BLaER1 (cell line): ENCODE data around the gene FZD10.
A peak's percentile ranks its signal among the peaks of the same experiment; 100 is the strongest.

Experiments
- H3K27ac ChIP-seq: shearing (Covaris generic); formaldehyde crosslinking; 2 replicates; pipeline ENCODE4 v1.8.1; 2022
- H3K27me3 ChIP-seq: shearing (Covaris generic); formaldehyde crosslinking; 2 replicates; pipeline ENCODE4 v1.8.1; 2022
- H3K36me3 ChIP-seq: shearing (Covaris generic); formaldehyde crosslinking; 2 replicates; pipeline ENCODE4 v1.8.1; 2022
- H3K4me1 ChIP-seq: shearing (Covaris generic); formaldehyde crosslinking; 2 replicates; pipeline ENCODE4 v1.8.1; 2022
- H3K4me2 ChIP-seq: shearing (Covaris generic); formaldehyde crosslinking; 2 replicates; pipeline ENCODE4 v1.8.1; 2022
- H3K4me3 ChIP-seq: shearing (Covaris generic); formaldehyde crosslinking; 2 replicates; pipeline ENCODE4 v1.8.1; 2022
- H3K9ac ChIP-seq: shearing (Covaris generic); formaldehyde crosslinking; 2 replicates; pipeline ENCODE4 v1.8.1; 2022
- H3K9me3 ChIP-seq: shearing (Covaris generic); formaldehyde crosslinking; 2 replicates; pipeline ENCODE4 v1.8.1; 2022
- H4K20me1 ChIP-seq: shearing (Covaris generic); formaldehyde crosslinking; 2 replicates; pipeline ENCODE4 v1.8.1; 2022
- Cebpa-rat ChIP-seq: shearing (Covaris generic); IDR thresholded peaks from 2 replicates; pipeline ENCODE4 v1.8.1; 2022

FZD10 gene

DNA sequence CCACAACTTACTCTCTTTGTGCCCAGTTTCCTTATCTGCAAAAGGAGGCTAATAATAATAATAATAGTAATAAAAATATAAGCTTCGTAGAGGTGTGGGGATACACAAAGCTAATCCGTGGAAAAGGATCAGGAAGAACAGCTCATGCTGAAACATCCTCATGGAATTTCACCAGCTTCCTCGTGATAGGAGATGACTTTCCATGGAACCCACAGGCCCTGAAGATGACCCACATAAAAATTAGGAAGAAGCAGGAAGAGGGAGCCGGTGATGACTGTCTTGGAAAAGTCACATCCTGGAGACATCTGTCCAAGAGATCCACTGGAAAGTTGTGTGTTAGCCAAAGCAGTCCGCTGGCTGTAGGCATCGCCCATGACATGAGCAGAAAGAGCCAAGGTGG is 31.9 kb upstream of the FZD10 start:
- H3K27ac ChIP-seq: no peak overlapping the region
- H3K9me3 ChIP-seq: 0 out of 2 replicates have a peak, but pooled peaks cover 7% of the 10 kb centered on the region
- H3K27me3 ChIP-seq: peaks cover 15% of the 10 kb centered on the region; the same call in 1 of the 2 replicates
- H4K20me1 ChIP-seq: peaks cover 19% of the 10 kb centered on the region
- H3K4me1 ChIP-seq: peaks cover 38% of the 10 kb centered on the region
- H3K9ac ChIP-seq: no peak overlapping the region
- no peaks in the 10 kb centered on the region for H3K36me3 ChIP-seq
- no peak overlapping the region for H3K4me2 ChIP-seq
- H3K4me3 ChIP-seq: no peak overlapping the region
- TF ChIP-seq Cebpa-rat: no peak

DNA sequence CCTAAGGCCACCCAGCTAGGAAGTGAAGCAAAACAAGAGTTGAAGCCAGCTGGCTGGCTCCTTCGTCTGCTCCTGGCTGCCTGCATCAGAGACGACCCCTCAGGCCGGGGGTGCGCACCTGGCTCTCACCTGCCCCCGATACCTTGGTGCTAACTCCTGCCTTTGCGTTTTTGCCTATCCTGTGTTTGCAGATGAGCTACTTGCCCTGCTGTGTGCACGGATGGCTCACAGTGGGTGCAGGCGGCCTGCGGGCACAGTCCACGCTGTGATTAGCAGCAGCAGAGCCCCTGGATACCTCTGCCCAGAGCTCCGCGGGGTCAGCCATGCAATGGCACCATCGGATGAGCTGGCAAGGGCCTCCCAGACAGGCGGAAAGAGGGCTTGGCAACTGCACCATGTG is 31.2 kb upstream of the FZD10 start:
- H4K20me1 ChIP-seq: peaks cover 19% of the 10 kb centered on the region
- peaks cover 38% of the 10 kb centered on the region for H3K4me1 ChIP-seq
- TF ChIP-seq Cebpa-rat: no peak
- peaks cover 15% of the 10 kb centered on the region for H3K27me3 ChIP-seq
- no peak overlapping the region for H3K4me2 ChIP-seq
- H3K4me3 ChIP-seq: no peak overlapping the region
- no peak overlapping the region for H3K9ac ChIP-seq
- H3K36me3 ChIP-seq: no peaks in the 10 kb centered on the region
- H3K9me3 ChIP-seq: 0 out of 2 replicates have a peak, but pooled peaks cover 7% of the 10 kb centered on the region
- H3K27ac ChIP-seq: no peak overlapping the region

DNA sequence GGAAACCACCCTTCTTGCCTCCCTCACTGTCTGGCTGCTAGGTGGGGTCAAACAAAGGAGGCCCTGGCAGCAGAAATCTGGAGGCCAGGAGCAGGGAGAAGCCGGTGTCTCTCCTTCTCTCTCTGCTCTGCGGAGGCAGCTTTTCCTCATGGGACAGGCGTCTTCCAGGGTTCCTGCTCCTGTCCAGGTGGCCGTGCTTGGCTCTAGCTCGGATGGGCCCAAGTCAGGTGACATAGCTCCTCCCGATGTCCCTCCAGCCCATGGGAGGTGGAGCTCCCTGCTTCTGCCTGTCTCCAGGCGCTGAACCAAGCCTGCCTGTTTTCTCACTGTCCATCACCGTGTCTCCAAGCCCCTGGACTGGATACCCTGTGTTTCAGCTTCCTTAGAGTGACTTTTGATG is 30.5 kb upstream of the FZD10 start:
- Histone ChIP-seq H3K9ac (no peak overlapping the region), H3K9me3 (0 out of 2 replicates have a peak, but pooled peaks cover 7% of the 10 kb centered on the region), H4K20me1 (peaks cover 19% of the 10 kb centered on the region), H3K4me3 (no peak overlapping the region), H3K27ac (no peak overlapping the region), H3K4me2 (no peak overlapping the region), H3K27me3 (peaks cover 18% of the 10 kb centered on the region), H3K36me3 (no peaks in the 10 kb centered on the region), H3K4me1 (peaks cover 34% of the 10 kb centered on the region)
- no peak for TF ChIP-seq Cebpa-rat

DNA sequence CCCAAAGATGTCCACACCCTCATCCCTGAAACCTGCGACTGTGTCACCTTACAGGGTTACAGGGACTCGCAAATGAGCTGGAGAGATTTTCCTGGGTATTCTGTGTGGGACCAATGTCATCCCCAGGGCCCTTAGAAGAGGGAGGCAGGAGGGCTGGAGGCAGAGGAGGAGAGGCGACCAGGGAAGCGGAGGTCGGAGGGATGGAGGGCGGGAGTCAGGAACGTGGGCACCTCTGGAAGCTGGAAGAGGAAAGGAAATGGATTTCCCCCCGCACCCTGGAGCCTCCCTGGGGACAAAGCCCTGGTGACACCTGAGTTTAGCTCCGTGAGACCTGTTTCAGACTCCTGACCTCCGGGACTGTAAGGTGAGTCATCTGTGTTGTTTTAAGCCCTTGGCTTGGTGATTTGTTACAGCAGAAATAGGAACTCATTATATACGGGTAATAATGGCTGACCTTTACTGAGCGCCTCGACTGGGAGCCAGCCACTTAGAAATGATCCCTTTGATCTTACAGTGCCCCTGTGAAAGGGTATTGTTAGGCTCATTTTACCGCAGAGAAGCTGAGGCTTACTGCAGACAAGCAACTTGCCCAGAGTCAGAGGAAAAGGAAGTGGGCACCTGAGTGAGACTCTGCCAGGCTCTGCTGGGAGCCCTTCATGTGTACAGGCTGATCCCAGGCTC is 29.3 kb upstream of the FZD10 start:
- Histone ChIP-seq H3K27me3 (peaks cover 30% of the 10 kb centered on the region), H3K36me3 (no peaks in the 10 kb centered on the region), H4K20me1 (peaks cover 28% of the 10 kb centered on the region), H3K4me1 (peaks cover 26% of the 10 kb centered on the region), H3K4me3 (no peak overlapping the region), H3K9me3 (0 out of 2 replicates have a peak, but pooled peaks cover 7% of the 10 kb centered on the region), H3K4me2 (peak overlapping the region; percentile 65), H3K27ac (no peak overlapping the region), H3K9ac (no peak overlapping the region)
- no peak for TF ChIP-seq Cebpa-rat

DNA sequence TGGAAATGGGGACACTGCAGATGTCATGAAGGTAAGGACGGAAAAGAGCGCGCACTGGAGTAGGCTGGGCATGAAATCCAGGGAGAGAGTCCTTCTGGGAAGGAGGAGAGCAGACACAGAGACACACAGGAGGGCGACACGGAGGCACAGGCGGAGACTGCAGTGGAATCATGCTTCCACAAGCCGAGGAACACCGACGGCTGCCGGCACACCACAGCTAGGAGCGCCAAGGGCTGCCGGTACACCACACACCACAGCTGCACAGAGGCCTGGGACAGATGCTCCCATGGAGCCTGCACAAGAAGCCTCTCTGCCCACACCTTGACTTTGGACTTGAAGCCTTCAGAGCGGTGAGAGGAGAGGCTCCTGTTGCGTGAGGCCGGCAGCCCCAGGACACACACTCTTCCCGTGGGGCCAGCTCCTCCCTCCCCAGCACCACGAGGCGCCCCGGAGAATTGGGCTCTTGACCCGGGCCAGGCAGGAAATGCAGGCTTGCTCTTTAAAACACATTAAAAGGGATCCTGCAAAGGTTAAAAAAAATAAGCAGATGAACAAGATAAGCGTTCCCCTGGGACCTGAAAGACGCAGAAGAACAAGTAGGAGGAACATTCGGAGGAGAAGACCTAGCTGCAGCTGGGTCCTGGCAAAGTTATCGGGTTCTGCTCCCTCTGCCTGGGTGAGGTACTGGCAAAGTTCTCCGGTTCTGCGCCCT is 28.3 kb upstream of the FZD10 start:
- no peaks in the 10 kb centered on the region for H3K36me3 ChIP-seq
- H3K27ac ChIP-seq: no peak overlapping the region
- no peak overlapping the region for H3K9ac ChIP-seq
- no peak overlapping the region for H3K4me3 ChIP-seq
- 0 out of 2 replicates have a peak, but pooled peaks cover 6% of the 10 kb centered on the region for H3K9me3 ChIP-seq
- H3K27me3 ChIP-seq: peaks cover 30% of the 10 kb centered on the region
- H3K4me2 ChIP-seq: peak overlapping the region; percentile 65
- peaks cover 28% of the 10 kb centered on the region for H4K20me1 ChIP-seq
- peaks cover 22% of the 10 kb centered on the region for H3K4me1 ChIP-seq
- TF ChIP-seq Cebpa-rat: no peak

DNA sequence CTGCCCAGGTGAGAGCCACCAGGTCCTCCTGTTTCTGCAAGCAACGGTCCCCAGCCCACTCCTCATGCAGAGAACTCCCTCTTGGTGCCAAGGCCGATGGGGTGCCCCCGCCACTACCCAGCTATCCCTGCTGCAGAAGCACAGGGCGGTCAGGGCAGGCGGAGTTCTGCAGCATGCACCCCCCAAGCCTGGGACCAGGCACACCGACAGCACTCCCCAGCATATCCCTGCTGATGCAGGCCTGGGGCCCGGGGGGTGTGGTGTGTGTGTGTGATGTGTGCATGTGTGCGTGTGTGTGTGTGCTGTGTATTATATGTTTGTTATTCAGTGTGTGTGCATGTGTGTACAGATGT is 27.7 kb upstream of the FZD10 start:
- peaks cover 30% of the 10 kb centered on the region for H3K27me3 ChIP-seq
- peaks cover 21% of the 10 kb centered on the region for H3K4me1 ChIP-seq
- TF ChIP-seq Cebpa-rat: no peak
- no peaks in the 10 kb centered on the region for H3K36me3 ChIP-seq
- no peak overlapping the region for H3K27ac ChIP-seq
- no peak overlapping the region for H3K4me3 ChIP-seq
- no peak overlapping the region for H3K9ac ChIP-seq
- H4K20me1 ChIP-seq: peaks cover 28% of the 10 kb centered on the region
- 0 out of 2 replicates have a peak, but pooled peaks cover under 1% of the 10 kb centered on the region for H3K9me3 ChIP-seq
- H3K4me2 ChIP-seq: peak overlapping the region; percentile 65

DNA sequence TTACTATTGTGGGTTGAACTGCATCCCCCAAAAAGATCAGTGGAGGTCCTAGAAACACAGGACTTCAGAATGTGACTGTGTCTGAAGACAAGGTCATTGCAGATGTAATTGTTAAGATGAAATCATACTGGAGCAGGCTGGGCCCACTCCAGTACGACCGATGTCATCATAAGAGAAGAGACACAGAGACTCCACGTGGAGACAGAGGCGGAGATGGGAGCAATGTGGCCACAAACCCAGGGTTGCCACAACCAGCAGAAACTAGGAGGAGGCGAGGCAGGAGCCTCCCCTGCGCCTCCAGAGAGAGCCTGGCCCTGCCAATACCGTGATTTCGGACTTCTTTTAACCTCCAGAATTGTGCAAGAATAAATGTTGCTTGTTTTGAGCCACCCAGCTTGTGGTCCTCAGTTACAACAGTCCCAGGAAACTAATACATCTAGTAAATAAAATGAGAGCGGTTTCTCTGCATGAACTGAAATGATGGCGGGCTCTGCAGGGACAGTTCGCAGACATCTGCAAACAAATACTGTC is 25.7 kb upstream of the FZD10 start:
- H3K4me1 ChIP-seq: peaks cover 32% of the 10 kb centered on the region
- no peak overlapping the region for H3K4me2 ChIP-seq
- peaks cover 37% of the 10 kb centered on the region for H4K20me1 ChIP-seq
- no peak overlapping the region for H3K9ac ChIP-seq
- no peaks in the 10 kb centered on the region for H3K36me3 ChIP-seq
- no peaks in the 10 kb centered on the region for H3K9me3 ChIP-seq
- no peak overlapping the region for H3K4me3 ChIP-seq
- H3K27ac ChIP-seq: no peak overlapping the region
- no peak for TF ChIP-seq Cebpa-rat
- peaks cover 30% of the 10 kb centered on the region for H3K27me3 ChIP-seq

DNA sequence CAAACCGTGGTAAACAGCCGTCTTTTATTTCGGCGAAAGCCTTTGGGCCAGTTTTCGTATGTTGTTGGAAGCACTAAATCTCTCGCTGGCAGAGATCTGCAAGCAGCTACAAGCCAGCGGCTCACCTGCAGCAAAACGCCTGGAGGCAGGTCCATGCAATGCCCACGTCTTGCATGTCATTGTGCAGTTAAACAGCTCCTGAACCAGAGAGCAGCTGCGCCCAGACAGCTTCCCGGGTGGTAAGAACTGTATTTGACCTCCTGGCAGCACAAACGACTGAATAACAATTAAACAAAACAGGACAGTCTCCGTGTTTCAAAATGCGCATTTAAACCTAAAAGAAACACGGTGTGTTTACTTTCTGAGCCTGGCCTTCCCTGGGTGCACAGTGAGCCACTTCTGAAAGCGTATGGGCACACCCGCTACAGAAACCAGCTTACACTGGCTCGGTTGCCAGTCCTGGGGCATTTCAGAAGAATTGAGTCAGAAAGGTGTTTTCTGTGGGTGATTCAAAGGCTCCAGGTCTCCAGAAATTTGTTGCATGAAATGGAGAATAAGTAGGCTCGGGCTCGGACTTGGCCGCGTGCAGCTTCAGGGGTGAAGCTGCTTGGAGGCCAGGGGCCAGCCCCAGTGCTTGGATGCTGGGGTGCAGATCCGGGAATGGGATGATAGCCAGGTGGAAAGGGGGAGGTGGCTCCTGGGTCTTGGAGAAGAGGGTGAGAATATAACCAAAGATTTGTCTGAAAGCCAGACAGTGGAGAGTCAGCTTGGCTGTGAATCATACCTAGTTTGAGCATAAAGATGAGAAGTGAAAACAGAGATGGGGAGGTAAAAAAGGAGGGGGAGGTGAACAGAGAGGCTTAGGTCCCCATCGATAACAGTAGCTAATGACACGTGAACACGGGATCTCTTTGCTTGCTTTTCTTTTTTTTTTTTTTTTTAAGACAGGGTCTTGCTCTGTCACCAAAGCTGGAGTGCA is 24.9 kb upstream of the FZD10 start:
- no peak for TF ChIP-seq Cebpa-rat
- Histone ChIP-seq H3K27me3 (peaks cover 27% of the 10 kb centered on the region), H3K27ac (no peak overlapping the region), H3K4me3 (no peak overlapping the region), H3K4me1 (peaks cover 32% of the 10 kb centered on the region), H3K9ac (no peak overlapping the region), H3K9me3 (no peaks in the 10 kb centered on the region), H3K36me3 (no peaks in the 10 kb centered on the region), H4K20me1 (peaks cover 41% of the 10 kb centered on the region), H3K4me2 (no peak overlapping the region)

DNA sequence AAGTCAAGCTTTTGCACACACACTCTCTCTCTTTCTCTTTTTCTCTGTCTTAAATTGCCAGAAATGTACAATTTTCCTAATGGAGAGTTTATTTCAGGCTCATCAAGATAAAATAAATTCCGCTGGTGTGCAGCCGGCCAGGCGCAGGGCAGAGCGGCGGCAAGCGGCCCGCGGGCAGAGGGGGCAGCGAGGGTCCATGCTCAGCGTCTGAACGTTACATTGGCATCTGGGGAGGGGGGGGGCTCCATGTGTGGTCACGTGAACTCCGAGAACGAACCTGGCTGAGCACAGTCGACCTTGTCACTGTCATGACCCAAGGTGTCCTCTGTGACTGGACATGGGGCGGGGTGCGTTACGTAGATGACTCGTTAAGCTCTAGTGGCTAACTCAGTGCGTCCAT is 23.8 kb upstream of the FZD10 start:
- TF ChIP-seq Cebpa-rat: no peak
- Histone ChIP-seq H3K36me3 (no peaks in the 10 kb centered on the region), H4K20me1 (peaks cover 35% of the 10 kb centered on the region), H3K27ac (no peak overlapping the region), H3K4me1 (peaks cover 24% of the 10 kb centered on the region), H3K4me3 (no peak overlapping the region), H3K4me2 (no peak overlapping the region), H3K9me3 (no peaks in the 10 kb centered on the region), H3K27me3 (peaks cover 18% of the 10 kb centered on the region), H3K9ac (no peak overlapping the region)
